NCI-H460 (cell line): Measurements from ENCODE around the gene MTTP. TPM values are rescaled to one million over a fixed set of nuclear protein-coding genes. Genes with fewer than 3 reads are reported as not detected.

Experiments
- DNase-seq: peaks from one replicate; pipeline ENCODE4 v3.0.0-alpha.2; 2016; ENCODE audit warnings: low read depth; ENCODE audit errors: extremely low read depth
- total RNA-seq: library from RNA; depleted of rRNA; stranded (reverse); fragments of >200 nt; shearing (Covaris generic); gene quantifications from 2 replicates; pipeline ENCODE4 v1.2.3, GENCODE V29; 2014

Gene MTTP
- total RNA-seq, 1 experiment from 2014 or later = 0.05 TPM

DNA sequence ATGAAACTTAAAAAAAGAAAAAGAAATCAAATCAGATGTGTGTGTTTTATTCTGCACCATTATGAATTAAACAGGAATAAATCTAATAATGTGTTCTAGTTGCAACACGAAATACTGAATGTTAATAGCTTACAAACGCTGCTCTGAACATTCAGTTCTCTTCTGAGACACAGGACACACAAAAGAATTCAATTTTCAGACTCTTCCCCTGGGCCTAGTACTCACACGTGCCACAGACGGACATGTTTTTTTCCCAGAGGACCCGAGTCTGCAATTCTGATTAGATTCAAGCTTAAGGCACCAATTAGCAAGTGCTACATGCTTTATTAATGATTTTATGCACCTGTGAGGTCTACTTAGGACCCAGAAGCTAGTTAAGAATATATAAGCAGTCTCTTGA lies 62.5 kb downstream of the MTTP start:
- no peak for DNase-seq

DNA sequence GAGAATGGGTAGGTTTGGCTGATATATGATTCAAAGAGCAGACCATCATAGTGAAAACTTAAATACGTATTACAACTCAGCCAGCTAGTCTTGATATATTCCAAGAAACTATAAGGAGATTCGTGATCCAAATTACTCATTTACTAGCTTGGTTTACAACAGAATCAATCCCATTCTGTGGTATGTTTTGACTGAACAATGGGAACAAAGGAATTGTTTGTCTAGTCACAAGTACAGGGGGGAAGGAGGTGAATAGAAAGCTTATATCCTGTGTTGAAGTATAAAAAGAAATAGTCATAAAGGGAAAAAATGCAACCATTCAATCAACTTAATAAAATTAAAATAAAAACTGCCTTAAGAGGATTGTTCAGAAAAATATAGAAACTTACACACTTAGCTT lies 66.1 kb downstream of the MTTP start:
- DNase-seq = no peak

GRCh38 chr4:99642725-99643489 lies 68.3 kb downstream of the MTTP start:
- no peak for DNase-seq

DNA sequence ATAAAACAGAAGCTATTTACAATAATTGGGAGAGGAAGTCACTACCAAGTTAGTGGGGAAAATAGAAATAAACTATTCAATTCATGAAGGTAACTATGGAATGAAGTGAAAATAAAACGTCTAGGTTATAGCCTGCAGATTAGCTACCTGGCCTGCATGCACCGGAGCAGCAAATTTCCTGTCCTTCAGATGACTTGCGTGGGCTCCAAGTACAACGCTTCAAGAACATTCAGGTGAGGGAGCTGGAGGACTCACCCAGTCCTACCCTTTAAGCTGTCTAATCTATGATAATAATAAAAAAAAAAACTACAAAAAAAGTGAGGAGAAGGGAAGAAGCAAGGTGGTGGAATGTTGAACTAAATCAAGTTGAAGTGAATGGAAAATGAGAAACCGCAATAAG lies 69.8 kb downstream of the MTTP start:
- DNase-seq = no peak

GRCh38 chr4:99645036-99645435 lies 70.4 kb downstream of the MTTP start:
- no peak for DNase-seq

GRCh38 chr4:99645638-99646037 lies 71.0 kb downstream of the MTTP start:
- DNase-seq = no peak

- DNase-seq = no peak
These were observed 72.4 kb downstream of the MTTP start for GRCh38 chr4:99647071-99647470.

GRCh38 chr4:99648321-99648720 lies 73.7 kb downstream of the MTTP start:
- no peak for DNase-seq

GRCh38 chr4:99649208-99649607 lies 74.6 kb downstream of the MTTP start:
- no peak for DNase-seq

DNA sequence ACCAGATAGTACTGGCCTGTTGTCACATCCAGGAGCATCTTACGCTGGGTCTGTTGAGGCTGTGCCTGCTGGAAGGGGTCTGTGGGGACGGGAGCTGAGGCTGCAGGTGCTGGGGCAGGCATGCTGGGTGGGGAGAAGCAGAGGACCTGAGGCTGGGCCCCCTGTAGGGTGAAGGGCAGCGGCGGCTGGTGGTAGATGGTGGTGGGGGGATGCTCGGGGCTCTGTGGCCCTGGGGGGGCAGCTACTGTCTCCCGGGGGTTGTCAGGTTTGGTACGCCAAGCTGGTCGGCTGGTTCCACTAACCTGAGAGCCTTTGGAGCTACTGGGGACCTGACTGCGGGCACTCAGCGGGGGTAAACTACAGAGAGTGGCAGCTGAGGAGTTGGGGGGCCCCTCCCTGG lies 75.2 kb downstream of the MTTP start:
- no peak for DNase-seq

DNA sequence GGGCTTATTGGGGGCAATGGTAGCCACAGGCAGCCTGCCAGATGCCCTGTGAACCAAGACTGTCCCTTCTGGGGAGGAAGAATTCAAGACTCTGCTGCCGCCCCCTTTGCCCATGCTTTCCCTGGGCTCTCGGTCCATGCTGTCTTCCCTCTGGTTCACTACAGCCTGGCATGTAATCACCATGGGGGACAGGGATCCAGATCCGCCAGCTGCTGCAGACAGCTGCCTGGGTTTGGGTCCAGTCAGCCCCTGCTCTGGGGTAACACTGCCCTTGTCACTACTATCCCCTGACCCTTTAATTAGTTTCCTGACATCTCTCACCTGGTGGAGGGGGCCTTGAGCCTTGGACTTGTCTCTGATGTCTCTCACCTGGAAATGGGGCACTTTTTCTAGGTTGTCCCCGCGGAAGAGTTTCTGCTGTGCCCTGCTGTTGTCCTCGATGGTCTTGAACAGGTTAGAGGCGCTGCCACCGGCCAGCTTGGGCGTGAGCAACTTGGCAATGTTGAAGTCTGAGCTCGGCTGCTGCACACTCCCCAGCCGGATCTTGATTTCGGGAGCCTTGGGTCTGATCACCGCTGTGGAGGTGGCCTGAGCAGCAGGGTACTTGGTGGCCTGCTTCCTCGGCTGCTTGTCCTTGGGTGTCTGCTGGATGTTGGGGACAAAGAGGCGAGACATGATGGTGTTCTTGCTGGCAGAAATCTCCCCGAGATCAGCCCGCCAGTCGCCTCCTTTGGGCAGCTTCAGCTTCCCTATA lies 76.6 kb downstream of the MTTP start:
- DNase-seq = no peak

- no peak for DNase-seq
These were observed 77.3 kb downstream of the MTTP start for GRCh38 chr4:99651811-99652485.

GRCh38 chr4:99652596-99653436 lies 78.2 kb downstream of the MTTP start:
- no peak for DNase-seq

- no peak for DNase-seq
These were observed 79.3 kb downstream of the MTTP start for GRCh38 chr4:99653916-99654315.

- no peak for DNase-seq
These were observed 79.7 kb downstream of the MTTP start for GRCh38 chr4:99654361-99654761.

- peak; percentile 20 for DNase-seq
These were observed 80.9 kb downstream of the MTTP start for GRCh38 chr4:99655308-99656081.

DNA sequence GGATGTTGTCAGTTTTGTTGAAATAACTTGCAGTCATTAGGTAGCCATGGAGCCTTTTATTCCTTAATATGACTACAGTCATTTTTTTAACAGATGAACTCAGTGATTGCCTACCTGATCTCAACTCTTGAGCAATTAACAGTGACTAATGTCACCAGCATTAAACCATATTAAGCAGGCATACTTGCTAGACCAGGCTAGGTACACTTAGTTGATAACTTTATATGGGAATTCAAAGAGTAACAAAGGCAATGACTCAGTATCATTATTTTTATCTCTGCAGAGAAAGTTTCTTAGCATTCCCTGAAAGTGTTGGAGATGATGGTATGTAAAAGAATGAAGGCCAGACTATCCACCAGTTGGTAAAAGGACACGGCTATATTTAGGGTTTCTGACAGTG lies 83.2 kb downstream of the MTTP start, which contains the start of gene C4orf54:
Gene C4orf54 (minus strand): TSS at position 31 of the 400 bp plus-strand sequence. CDS start 3,180 bp downstream, outside the sequence.
- no peak for DNase-seq

GRCh38 chr4:99658666-99659065 lies 84.0 kb downstream of the MTTP start:
- DNase-seq = no peak

GRCh38 chr4:99661907-99662306 lies 87.3 kb downstream of the MTTP start:
- DNase-seq = no peak

DNA sequence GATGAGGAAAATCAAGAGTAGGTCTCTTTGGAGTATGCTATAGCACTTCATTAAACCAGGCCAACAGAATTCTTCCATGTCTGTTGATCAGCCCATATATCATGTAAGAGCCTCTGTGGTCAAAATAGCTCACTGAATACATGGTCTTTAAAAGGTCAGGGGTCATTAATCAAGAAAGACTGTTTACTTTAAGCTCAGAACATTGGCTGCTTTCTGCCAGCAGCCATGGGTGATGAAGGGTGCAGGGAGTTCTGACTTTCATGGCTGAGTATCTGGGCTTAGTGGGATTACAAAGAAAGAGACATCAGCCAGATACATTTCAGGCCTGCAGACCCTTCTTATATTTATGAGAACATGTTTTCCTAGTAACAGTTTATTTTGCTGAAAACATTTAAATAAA lies 90.1 kb downstream of the MTTP start:
- no peak for DNase-seq
